Measurements from ENCODE around the gene ELAVL1. TPM values are rescaled to one million over a fixed set of nuclear protein-coding genes. Genes with fewer than 3 reads are reported as not detected.
"Not testable (repeated sequence)": the region's sequence is repeated elsewhere in the genome, so short reads cannot be mapped to it uniquely, and the experiment has no call there.

Gene ELAVL1
- total RNA-seq, 2 experiments from 2014 or later = 109 TPM

DNA sequence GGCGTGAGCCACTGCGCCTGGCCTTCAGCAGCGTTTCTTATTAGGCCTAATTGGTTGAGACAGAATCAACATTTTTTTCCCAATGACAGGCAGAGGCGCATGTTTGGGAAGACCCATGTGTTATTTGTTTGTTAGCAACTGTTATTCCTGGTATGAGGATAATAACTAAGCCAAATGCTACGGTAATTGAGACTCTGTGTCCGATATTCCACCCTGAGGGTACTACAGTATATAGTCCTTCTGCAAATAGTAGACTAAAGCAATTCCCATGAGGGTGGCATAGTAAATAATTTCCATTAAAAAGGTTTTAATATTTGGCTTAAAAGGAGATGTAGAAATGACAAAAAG is 28.7 kb upstream of the ELAVL1 start:
- Mint-ChIP-seq H3K27me3 (peaks cover 8% of the 10 kb centered on the region), H3K4me3 (no peak overlapping the region), H3K9me3 (no peaks in the 10 kb centered on the region), H3K36me3 (ENCODE audit: low read depth) (no peaks in the 10 kb centered on the region), H3K4me1 (no peaks in the 10 kb centered on the region), H3K27ac (no peak overlapping the region)
- POLR2A ChIA-PET = no interaction called here
- DNase-seq = no peak
- CTCF ChIA-PET = interaction anchor here (0.6 kb wide), 1 partner anchor 209 kb away, joined by 5 read pairs; no protein-coding TSS in a partner anchor

DNA sequence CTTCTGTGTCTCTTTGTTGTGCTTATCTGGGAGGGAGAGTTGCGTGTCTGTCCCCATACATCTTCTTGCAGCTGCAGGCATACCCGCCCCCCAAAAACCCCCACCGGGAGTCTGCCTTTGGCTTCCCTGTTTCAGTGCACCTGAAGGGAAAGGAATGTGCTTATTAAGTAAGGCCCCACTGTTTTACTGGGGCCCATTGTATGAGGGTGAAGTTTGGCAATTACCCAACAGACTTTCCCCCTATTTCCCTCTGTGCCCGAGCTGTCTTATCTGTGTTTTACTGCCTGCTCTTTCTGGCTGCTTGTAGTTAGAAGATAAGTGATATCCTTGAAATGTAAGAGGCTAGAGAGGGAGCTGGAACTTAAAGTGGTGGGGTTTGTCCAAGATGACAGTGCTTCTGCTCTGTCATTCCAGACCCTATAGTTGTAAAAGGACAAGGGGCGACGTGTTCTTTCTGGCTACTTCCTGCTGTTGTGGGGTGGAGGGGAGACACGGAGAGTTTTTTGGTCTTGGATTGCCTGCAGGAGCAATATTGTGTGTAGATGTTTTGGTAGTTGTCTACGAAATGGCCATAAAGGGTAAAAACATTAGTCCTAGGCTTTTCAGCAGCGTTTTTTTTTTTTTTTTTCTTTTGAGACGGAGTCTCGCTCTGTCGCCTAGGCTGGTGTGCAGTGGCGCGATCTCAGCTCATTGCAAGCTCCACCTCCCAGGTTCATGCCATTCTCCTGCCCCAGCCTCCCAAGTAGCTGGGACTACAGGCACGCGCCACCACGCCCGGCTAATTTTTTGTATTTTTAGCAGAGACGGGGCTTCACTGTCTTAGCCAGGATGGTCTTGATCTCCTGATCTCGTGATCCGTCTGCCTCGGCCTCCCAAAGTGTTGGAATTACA is 28.1 kb upstream of the ELAVL1 start:
- H3K27ac Mint-ChIP-seq; H3K4me1 Mint-ChIP-seq; H3K4me3 Mint-ChIP-seq; DNase-seq; POLR2A ChIA-PET; H3K9me3 Mint-ChIP-seq; H3K27me3 Mint-ChIP-seq; H3K36me3 Mint-ChIP-seq (ENCODE audit: low read depth): not testable (repeated sequence)
- CTCF ChIA-PET = interaction anchor here (0.6 kb wide), 1 partner anchor 210 kb away, joined by 5 read pairs; no protein-coding TSS in a partner anchor

GRCh38 chr19:8030960-8031359 is 25.5 kb upstream of the ELAVL1 start:
- no peaks in the 10 kb centered on the region for H3K4me1 Mint-ChIP-seq
- H3K27me3 Mint-ChIP-seq = peaks cover 5% of the 10 kb centered on the region
- H3K4me3 Mint-ChIP-seq = no peak overlapping the region
- H3K9me3 Mint-ChIP-seq = no peaks in the 10 kb centered on the region
- CTCF ChIA-PET = interaction anchor here (0.7 kb wide), 1 partner anchor 208 kb away, joined by 3 read pairs; no protein-coding TSS in a partner anchor
- no peak overlapping the region for H3K27ac Mint-ChIP-seq
- no peaks in the 10 kb centered on the region for H3K36me3 Mint-ChIP-seq (ENCODE audit: low read depth)
- POLR2A ChIA-PET = no interaction called here
- no peak for DNase-seq

DNA sequence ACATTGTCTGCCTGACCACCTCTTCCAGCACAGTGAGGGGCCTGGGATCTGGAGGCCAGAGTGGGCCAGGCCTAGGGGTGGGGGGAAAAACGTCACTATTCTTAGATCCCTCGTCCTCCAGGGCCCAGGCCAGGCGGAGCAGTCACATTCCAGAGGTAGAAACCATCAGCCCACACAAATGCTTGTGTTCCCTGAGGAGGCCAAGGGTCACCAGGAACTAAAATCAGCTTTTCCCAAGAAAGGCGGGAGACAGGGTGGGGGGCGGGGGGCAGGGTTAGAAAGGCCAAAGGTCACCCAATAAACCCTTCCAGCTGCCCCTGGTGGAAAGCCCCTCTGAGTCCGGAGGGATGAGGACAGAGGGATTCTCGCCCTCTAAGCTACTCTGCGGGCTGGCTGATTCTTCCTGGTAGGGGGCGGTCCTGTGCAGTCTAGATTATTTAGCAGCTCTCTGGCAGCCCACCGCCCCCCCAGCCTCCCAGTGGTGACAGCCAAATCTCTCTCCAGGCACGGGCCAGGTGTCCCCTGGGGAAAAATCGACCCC is 23.6 kb upstream of the ELAVL1 start:
- Mint-ChIP-seq H3K9me3 (no peaks in the 10 kb centered on the region), H3K4me3 (no peak overlapping the region), H3K4me1 (no peaks in the 10 kb centered on the region), H3K27ac (no peak overlapping the region), H3K27me3 (peaks cover 5% of the 10 kb centered on the region), H3K36me3 (ENCODE audit: low read depth) (no peaks in the 10 kb centered on the region)
- POLR2A ChIA-PET = no interaction called here
- CTCF ChIA-PET = interaction anchor here (0.6 kb wide), 1 partner anchor 23 kb away, joined by 4 read pairs; no protein-coding TSS in a partner anchor
- no peak for DNase-seq

GRCh38 chr19:8025316-8025715 is 19.9 kb upstream of the ELAVL1 start:
- POLR2A ChIA-PET = no interaction called here

DNA sequence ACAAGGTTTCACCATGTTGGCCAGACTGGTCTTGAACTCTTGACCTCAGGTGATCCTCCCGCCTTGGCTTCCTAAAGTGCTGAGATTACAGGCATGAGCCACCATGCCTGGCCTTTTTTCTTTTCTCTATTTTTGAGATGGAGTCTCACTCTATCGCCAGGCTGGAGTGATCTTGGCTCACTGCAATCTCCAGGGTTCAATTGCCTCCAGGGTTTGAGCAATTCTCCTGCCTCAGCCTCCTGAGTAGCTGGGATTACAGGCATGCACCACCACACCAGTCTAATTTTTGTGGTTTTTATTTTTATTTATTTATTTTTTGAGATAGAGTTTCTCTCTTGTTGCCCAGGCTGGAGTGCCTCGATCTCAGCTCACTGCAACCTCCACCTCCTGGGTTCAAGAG is 18.8 kb upstream of the ELAVL1 start:
- POLR2A ChIA-PET; H3K9me3 Mint-ChIP-seq; H3K4me3 Mint-ChIP-seq; H3K27me3 Mint-ChIP-seq; H3K27ac Mint-ChIP-seq; H3K4me1 Mint-ChIP-seq; H3K36me3 Mint-ChIP-seq (ENCODE audit: low read depth); DNase-seq: not testable (repeated sequence)
- CTCF ChIA-PET = interaction anchor here (1.2 kb wide), 1 partner anchor 22 kb away, joined by 3 read pairs; no protein-coding TSS in a partner anchor

More at GRCh38 chr19:8025316-8025715, 19.9 kb upstream of the ELAVL1 start:
- Mint-ChIP-seq H3K9me3 (no peaks in the 10 kb centered on the region), H3K4me1 (no peaks in the 10 kb centered on the region), H3K27me3 (no peaks in the 10 kb centered on the region), H3K4me3 (no peak overlapping the region), H3K36me3 (ENCODE audit: low read depth) (no peaks in the 10 kb centered on the region), H3K27ac (no peak overlapping the region)
- CTCF ChIA-PET = interaction anchor here (0.7 to 1.2 kb wide), 2 partner anchors 23 to 235 kb away, joined by 3 read pairs; no protein-coding TSS in a partner anchor
- no peak for DNase-seq

GRCh38 chr19:8023371-8023770 is 17.9 kb upstream of the ELAVL1 start:
- Mint-ChIP-seq H3K27me3 (no peaks in the 10 kb centered on the region), H3K27ac (no peak overlapping the region), H3K36me3 (ENCODE audit: low read depth) (no peaks in the 10 kb centered on the region), H3K4me1 (no peaks in the 10 kb centered on the region), H3K9me3 (no peaks in the 10 kb centered on the region), H3K4me3 (no peak overlapping the region)
- POLR2A ChIA-PET = no interaction called here
- no peak for DNase-seq
- CTCF ChIA-PET = no interaction called here

DNA sequence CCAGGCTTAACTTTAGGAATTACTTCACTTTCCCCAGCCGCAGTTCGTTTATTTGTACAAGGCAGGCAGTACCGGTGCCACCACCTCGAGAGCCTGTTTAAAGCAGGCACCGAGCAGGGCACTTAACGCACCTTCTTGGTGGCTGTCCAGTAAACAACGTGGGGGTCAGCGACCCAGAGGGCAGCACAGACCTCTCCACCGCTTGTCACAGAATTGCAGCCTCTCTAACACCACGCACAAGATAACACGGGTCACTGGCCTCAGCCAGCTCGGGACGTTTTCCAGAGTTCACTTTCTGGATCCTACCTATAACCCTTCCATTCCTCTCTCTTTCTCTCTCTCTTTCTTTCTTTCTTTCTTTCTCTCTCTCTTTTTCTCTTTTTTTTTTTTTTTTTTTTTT is 16.8 kb upstream of the ELAVL1 start:
- Mint-ChIP-seq H3K27me3 (no peaks in the 10 kb centered on the region), H3K27ac (no peak overlapping the region), H3K9me3 (no peaks in the 10 kb centered on the region), H3K4me1 (peaks cover 9% of the 10 kb centered on the region), H3K36me3 (ENCODE audit: low read depth) (no peaks in the 10 kb centered on the region), H3K4me3 (no peak overlapping the region)
- DNase-seq = no peak
- ChIA-PET CTCF (interaction anchor here (0.6 to 1.5 kb wide), 2 partner anchors 20 to 937 kb away, joined by 3 to 4 read pairs; no protein-coding TSS in a partner anchor), POLR2A (no interaction called here)

DNA sequence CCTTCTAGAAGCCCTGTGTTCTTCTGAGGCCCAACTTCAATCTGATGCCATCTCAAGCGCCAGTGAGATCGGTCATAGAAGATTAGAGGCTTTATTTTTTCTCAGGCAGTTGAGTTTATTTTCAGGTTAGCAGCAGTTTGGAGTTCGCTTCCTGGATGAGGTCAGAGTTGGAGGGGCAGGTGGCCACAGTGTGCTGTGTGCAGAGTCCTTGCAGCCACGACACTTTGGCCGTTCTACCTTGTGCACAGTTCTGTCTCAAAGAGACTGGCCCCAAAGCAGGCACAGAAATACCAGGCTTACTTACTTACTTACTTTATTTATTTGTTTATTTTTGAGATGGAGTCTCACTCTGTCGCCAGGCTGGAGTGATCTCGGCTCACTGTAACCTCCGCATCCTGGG is 15.9 kb upstream of the ELAVL1 start:
- DNase-seq = no peak
- Mint-ChIP-seq H3K4me1 (peaks cover 9% of the 10 kb centered on the region), H3K27ac (no peak overlapping the region), H3K27me3 (no peaks in the 10 kb centered on the region), H3K9me3 (no peaks in the 10 kb centered on the region), H3K36me3 (ENCODE audit: low read depth) (no peaks in the 10 kb centered on the region), H3K4me3 (no peak overlapping the region)
- ChIA-PET CTCF (interaction anchor here (0.6 to 1.5 kb wide), 2 partner anchors 19 to 936 kb away, joined by 3 to 4 read pairs; no protein-coding TSS in a partner anchor), POLR2A (no interaction called here)

DNA sequence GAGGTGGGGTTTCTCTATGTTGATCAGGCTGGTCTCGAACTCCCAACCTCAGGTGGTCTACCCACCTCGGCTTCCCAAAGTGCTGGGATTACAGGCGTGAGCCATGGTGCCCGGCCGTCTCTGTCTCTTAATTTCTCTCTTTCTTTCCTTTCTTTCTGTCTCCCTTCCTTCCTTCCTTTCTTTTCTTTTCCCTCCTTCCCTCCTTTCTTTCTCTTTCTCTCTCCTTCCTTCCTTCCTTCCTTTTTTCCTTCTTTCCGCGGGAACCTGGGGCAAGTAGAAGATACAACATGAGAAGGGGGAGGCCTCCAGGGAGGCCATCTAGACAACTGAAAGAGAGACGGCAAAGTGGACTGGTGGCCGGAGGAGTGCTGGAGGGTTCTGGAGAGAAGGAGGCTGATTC is 15.2 kb upstream of the ELAVL1 start:
- no peak overlapping the region for H3K27ac Mint-ChIP-seq
- POLR2A ChIA-PET = no interaction called here
- H3K9me3 Mint-ChIP-seq = no peaks in the 10 kb centered on the region
- no peak overlapping the region for H3K4me3 Mint-ChIP-seq
- peaks cover 9% of the 10 kb centered on the region for H3K4me1 Mint-ChIP-seq
- CTCF ChIA-PET = interaction anchor here (0.6 to 1.5 kb wide), 2 partner anchors 18 to 810 kb away, joined by 3 to 4 read pairs; no protein-coding TSS in a partner anchor
- H3K36me3 Mint-ChIP-seq (ENCODE audit: low read depth) = no peaks in the 10 kb centered on the region
- DNase-seq = no peak
- no peaks in the 10 kb centered on the region for H3K27me3 Mint-ChIP-seq

GRCh38 chr19:8017808-8018207 is 12.4 kb upstream of the ELAVL1 start:
- Mint-ChIP-seq H3K36me3 (ENCODE audit: low read depth) (no peaks in the 10 kb centered on the region), H3K9me3 (no peaks in the 10 kb centered on the region), H3K4me1 (peaks cover 9% of the 10 kb centered on the region), H3K27ac (peak overlapping the region; percentile 72), H3K27me3 (no peaks in the 10 kb centered on the region), H3K4me3 (no peak overlapping the region)
- peak; percentile 62 for DNase-seq
- ChIA-PET CTCF (interaction anchor here (1.0 to 1.7 kb wide), 2 partner anchors 16 to 184 kb away, joined by 3 to 8 read pairs; no protein-coding TSS in a partner anchor), POLR2A (no interaction called here)

DNA sequence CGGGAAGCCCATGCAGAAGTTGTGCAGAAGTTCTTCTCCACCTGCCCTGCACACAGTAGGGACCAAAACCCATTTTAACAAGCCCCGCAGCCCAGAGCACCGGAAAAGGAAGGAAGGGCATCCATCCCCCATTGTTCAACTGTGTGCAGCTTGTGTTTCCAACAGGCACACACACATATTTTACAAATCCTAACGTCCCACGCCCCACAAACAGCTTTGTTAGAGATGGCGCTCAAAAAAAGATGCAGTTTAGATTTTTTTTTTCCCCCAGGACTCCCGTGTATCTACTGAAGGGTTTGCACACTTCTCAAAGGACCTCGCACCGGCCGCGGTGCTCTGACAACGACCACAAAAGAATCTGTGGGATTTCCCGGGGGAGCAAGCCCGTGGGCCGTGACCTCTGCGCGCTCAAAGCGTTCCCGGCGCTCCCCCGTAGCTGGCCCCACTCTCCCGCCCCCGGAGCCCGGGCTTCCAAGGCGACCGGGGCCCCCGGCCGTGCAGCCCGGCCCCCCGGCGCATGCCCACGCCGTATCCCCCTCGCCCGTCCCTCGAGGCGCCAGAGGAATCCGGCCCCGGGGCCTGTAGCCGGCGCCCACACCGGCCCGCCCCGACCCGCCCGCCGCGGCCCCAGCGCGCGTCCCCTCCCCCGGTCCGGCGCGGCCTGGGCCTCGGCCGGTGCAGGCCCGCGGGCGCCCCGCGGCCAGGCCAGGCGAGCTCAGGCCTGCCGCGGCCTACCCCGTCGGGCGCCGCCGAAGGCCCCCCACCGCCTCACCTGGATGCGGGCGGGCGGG is 523 bp downstream of the ELAVL1 start:
- Mint-ChIP-seq H3K27me3 (no peaks in the 10 kb centered on the region), H3K36me3 (ENCODE audit: low read depth) (peaks cover 6% of the 10 kb centered on the region), H3K27ac (peak overlapping the region; percentile 88), H3K4me1 (peaks cover 44% of the 10 kb centered on the region), H3K4me3 (peak overlapping the region; percentile 98), H3K9me3 (no peaks in the 10 kb centered on the region)
- ChIA-PET CTCF (interaction anchor here (0.8 kb wide), 1 partner anchor 59 kb away, joined by 3 read pairs; no protein-coding TSS in a partner anchor), POLR2A (interaction anchor here (0.7 kb wide), 1 partner anchor 9 kb away, joined by 14 read pairs; no protein-coding TSS in a partner anchor)
- peak; percentile 21 for DNase-seq

All from activated CD4-positive, alpha-beta T cell treated with anti-CD3 and anti-CD28 coated beads, Interleukin-2, amount 10 ng/mL, durations not matched to agents 7 days and 5 days (primary cell).